Stimulated activated CD4-positive, alpha-beta T cell treated with anti-CD3 and anti-CD28 coated beads, TNF-alpha, amount 100 ng/mL, for 24 hours (primary cell): Measurements from ENCODE around the gene BANP.
"Not testable (repeated sequence)": the region's sequence is repeated elsewhere in the genome, so short reads cannot be mapped to it uniquely, and the experiment has no call there.

Source experiments
- DNase-seq, 3 experiments: peaks; one replicate each; pipeline ENCODE4 v3.0.0-alpha.2; 2020; ENCODE audit warnings: low read depth in 3 of 3

Gene BANP

GRCh38 chr16:88065747-88066142, 114.5 kb downstream of the BANP start:
- no peak for DNase-seq

DNA sequence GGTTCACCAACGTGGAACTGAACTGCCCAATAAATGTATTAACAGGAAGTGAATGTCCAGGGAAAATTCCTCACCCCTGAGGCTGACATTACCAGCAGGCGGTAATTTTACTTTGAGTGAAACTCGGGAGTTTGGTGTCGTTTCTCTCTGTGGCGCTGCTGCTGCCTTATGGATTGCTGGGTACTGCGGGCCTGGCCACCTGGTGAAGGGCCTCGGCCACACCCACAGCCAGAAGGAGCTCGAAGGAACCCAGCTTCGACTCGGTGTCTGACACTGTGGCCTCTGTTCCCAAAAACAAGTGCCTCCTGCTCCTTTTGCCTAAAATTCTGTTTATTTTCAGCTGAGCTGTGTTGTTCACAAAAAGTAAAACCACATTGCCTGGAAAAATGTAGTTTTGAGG, 115.0 kb downstream of the BANP start:
- no peak for DNase-seq

GRCh38 chr16:88066680-88067529, 115.7 kb downstream of the BANP start:
- no peak for DNase-seq

GRCh38 chr16:88067530-88068411, 116.5 kb downstream of the BANP start:
- DNase-seq = no peak

GRCh38 chr16:88068476-88069396, 117.5 kb downstream of the BANP start:
- no peak for DNase-seq

GRCh38 chr16:88069397-88070168, 118.3 kb downstream of the BANP start:
- DNase-seq = no peak

DNA sequence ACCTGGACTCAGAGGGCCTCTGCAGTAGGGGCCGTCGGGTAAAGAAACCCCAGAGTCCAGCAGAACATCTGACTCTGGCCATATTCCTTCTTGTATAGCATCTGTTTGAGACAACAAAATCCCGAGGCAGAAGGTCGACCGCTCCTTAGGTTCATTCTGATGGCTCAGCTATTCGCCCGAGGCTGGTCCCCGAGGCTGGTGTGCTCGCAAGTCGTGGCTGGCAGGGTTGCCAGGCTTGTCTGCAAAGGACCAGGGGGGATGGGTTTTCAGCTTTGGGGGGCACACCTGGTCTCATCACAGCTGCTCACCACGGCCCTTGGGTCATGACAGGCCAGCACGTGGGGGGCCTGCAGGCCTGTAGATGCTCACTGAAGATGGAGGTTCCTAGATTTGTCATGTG, 119.1 kb downstream of the BANP start:
- DNase-seq = no peak

GRCh38 chr16:88070989-88071625, 119.9 kb downstream of the BANP start:
- DNase-seq = no peak

DNA sequence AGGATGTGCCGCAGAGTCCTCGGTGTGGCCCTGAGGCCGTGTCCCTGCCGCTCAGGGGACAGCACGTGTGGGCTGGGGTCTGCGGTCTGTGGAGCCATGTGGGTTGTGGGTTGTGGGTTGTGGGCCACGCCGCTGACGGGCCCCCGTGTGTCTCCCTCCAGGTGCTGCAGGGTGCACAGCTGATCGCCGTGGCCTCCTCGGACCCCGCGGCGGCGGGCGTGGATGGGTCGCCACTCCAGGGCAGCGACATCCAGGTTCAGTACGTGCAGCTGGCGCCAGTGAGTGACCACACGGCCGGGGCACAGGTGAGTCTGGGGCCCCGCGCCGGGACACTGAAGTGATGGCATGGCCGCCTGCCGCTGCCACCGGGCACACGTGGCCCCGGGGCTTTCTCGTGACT, 120.7 kb downstream of the BANP start:
- no peak for DNase-seq

GRCh38 chr16:88072571-88073001, 121.4 kb downstream of the BANP start:
- no peak for DNase-seq

- no peak for DNase-seq
Measured at GRCh38 chr16:88073201-88073721, 122.0 kb downstream of the BANP start.

DNA sequence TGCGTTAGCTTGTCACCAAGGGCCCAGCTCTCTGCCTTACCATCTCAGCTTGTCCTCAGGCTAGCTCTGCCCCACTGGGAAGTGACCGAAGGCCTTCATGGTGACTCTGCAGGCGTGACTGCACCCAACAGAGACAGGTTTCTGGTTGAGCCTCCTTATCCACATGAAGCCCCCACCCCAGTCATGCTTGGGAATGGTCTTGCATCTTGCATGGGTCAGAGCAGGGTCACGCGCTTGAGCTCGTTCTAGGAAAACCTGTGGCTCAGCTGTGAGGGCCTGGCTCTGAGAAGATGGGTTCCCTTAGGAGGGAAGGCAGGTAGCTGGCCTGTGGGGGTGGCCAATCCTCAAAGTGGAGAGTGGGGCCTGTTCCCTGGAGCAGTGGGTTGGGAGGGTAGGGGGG, 122.8 kb downstream of the BANP start:
- no peak for DNase-seq

- no peak for DNase-seq
Measured at GRCh38 chr16:88076211-88076931, 125.1 kb downstream of the BANP start.

DNA sequence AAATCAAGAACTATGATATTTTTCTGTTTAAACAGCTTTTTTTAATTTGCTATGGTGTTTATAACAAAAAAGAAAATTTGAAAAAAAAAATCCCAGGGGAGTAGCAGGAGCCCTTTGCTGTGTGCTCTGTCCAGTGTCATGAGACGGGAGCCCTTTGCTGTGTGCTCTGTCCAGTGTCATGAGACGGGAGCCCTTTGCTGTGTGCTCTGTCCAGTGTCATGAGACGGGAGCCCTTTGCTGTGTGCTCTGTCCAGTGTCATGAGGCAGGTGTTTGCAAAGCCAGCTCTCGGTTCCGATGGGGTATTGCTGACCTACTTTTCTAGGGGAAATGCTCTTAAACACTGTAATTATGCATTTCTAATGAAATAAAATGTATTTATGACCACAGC, 125.7 kb downstream of the BANP start:
- DNase-seq = not testable (repeated sequence)

DNA sequence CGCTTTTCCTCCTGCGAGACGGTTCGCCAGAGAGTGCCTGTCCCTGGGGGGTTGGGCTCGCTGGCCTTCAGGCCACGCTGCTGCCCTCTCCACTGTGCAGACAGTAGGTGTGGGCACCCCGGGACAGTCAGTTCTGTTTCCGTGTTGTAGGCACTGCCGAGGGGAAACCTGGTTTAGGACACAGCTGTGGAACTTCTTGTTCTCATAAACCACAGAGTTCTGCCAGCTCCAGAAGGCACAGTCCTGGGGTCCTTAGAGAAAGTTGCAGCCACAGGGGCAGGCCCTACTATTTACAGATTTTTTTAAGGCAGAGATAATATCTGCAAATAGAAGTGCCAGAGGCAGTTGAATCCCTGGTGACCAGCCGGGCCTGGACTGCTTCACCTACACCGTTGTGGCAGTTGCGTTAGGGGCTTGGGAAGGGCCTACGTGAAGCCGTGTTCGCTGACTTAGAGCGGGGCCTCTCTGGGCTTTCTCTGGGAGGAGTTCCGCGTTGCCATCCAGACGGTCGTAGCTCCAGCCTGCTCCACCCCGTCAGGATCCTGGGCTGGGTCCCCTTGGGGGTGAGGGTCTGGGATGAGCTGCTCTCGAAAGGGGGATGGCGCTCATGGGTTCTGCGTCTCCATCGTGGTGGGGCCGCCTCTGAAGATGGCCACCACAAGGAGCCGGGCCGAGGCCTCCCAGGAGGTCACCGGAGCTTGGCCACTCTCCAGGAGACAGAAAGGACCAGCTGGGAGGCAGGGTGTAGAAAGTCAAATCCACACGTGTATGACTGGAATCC, 126.3 kb downstream of the BANP start:
- no peak for DNase-seq

GRCh38 chr16:88078111-88078775, 127.0 kb downstream of the BANP start:
- DNase-seq = no peak

DNA sequence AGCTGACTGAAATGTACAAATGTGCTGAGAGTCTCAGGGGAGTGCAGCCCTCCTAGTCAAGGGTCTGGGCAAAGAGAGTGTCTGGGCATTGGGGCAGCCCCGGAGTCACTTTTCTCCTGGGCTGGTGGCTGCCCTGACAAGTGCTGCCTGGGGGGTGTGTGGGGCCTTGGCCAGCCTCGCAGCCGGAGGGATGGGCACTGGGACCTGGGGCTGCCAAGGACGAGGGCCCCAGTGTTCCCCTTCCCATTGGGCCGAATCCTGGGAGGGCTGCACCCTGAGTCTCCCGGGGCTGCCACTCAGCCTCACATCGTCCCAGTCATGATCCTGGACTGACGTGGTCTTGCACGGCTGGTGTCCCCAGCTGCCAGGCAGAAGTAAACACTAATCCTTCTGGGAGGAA, 132.3 kb downstream of the BANP start:
- no peak for DNase-seq

DNA sequence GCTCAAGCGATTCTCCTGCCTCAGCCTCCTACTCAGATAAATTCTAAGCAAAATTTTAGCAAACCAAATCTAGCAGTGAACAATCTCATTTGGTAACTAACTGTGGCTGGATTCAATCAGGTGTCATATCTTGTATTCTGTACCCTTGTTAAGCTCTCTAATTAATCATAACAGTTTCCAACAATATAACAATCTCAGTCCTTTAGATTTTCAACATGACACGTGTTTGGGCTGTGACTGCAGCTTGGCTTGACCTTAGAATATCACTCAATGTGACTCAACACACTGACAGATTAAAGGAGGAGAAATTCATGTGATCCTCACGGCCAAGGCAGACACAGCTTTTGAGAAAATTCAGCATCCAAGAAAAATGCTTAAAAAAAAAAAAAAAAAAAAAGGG, 133.6 kb downstream of the BANP start:
- no peak for DNase-seq
